ENCODE data around the gene COA5. TPM values are rescaled to one million over a fixed set of nuclear protein-coding genes. Genes with fewer than 3 reads are reported as not detected.

COA5 gene
- total RNA-seq, 1 donor from 2014 or later, result 110 TPM

DNA sequence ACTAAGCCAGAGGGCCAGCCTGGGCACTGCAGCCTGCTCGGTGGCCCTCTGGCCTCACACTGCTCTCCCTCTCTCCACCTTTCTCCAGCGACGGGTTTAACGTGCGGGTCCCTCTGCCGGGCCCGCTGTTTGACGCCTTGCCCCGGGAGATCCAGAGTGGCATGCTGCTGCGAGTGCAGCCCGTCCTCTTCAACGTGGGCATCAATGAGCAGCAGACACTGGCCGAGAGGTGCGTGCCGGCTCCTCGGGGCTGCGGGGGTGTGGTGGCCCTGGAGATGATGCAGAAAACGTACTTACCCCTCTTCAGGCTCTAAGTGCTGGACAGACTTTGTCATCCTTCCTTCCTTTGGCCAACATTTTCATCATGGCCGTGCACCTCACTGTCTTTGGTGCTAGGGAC, 42.4 kb downstream of the COA5 start:
- TF ChIP-seq EZH2 (IDR thresholded peaks at IDR 0.05) (no peak), EZH2phosphoT487 (IDR thresholded peaks at IDR 0.05) (no peak)
- TF ChIP-seq, protein P1, sequence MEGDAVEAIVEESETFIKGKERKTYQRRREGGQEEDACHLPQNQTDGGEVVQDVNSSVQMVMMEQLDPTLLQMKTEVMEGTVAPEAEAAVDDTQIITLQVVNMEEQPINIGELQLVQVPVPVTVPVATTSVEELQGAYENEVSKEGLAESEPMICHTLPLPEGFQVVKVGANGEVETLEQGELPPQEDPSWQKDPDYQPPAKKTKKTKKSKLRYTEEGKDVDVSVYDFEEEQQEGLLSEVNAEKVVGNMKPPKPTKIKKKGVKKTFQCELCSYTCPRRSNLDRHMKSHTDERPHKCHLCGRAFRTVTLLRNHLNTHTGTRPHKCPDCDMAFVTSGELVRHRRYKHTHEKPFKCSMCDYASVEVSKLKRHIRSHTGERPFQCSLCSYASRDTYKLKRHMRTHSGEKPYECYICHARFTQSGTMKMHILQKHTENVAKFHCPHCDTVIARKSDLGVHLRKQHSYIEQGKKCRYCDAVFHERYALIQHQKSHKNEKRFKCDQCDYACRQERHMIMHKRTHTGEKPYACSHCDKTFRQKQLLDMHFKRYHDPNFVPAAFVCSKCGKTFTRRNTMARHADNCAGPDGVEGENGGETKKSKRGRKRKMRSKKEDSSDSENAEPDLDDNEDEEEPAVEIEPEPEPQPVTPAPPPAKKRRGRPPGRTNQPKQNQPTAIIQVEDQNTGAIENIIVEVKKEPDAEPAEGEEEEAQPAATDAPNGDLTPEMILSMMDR (IDR thresholded peaks at IDR 0.05), result no peak
- H3K36me3 ChIP-seq, result no peaks in the 10 kb centered on the region

DNA sequence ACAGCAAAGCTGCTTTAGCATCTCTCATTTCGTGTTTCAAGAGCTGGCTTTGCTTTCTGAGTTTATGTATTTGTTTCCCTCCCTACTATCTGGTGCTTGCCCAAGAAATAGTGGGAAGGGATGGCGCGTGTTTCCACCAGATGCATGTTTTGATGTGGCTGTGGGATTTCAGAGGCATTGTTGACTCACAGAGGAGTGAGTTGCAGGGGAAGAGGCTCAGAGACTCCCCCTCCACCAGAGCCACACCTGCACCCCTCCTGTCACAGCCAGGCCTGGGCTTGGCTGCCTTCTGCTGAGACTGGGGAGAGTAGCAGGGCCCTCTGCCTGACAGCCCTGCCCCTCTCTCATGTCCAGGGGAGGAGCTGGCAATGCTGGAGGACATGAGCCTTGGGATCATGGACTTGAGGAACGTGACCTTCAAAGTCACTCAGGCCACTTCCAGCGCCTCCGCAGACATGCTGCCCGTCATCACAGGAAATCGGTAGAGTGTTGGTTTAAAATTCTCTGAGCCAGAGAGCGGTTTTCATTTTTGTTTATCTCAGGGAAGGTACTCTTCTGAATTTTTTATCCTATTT, 42.9 kb downstream of the COA5 start:
- Mint-ChIP-seq H3K9me3 (no peaks in the 10 kb centered on the region), H3K4me3 (no peak overlapping the region), H3K27me3 (ENCODE audit: insufficient read depth, low read depth) (peaks cover 5% of the 10 kb centered on the region), H3K27ac (no peak overlapping the region), H3K4me1 (no peaks in the 10 kb centered on the region), H3K36me3 (peaks cover 10% of the 10 kb centered on the region)
- no peak overlapping the region for H3K9ac ChIP-seq
- no peaks in the 10 kb centered on the region for H3K27me3 ChIP-seq
- no peak overlapping the region for H3K27ac ChIP-seq
- TF ChIP-seq EZH2 (IDR thresholded peaks at IDR 0.05), result no peak
- TF ChIP-seq, protein P1 (IDR thresholded peaks at IDR 0.05), result no peak
- no peak for TF ChIP-seq EZH2phosphoT487 (IDR thresholded peaks at IDR 0.05)
- no peaks in the 10 kb centered on the region for H3K4me1 ChIP-seq
- no peaks in the 10 kb centered on the region for H3K9me3 ChIP-seq (ENCODE audit: low read depth)
- no peaks in the 10 kb centered on the region for H3K79me2 ChIP-seq (ENCODE audit: low read depth)
- H3K4me3 ChIP-seq, result no peak overlapping the region
- no peak overlapping the region for H2AFZ ChIP-seq (replicated peaks)
- DNase-seq (ENCODE audit: low spot score), result no peak
- H3K36me3 ChIP-seq, result no peaks in the 10 kb centered on the region
- H4K20me1 ChIP-seq (ENCODE audit: low read depth), result no peaks in the 10 kb centered on the region
- no peaks in the 10 kb centered on the region for H3F3A ChIP-seq (ENCODE audit: low read depth)
- no peak overlapping the region for H3K4me2 ChIP-seq

More for the DNA sequence above, 42.4 kb downstream of the COA5 start:
- no peak overlapping the region for H3K9ac ChIP-seq
- no peaks in the 10 kb centered on the region for H4K20me1 ChIP-seq (ENCODE audit: low read depth)
- H3F3A ChIP-seq (ENCODE audit: low read depth), result no peaks in the 10 kb centered on the region
- H3K27me3 ChIP-seq, result no peaks in the 10 kb centered on the region
- no peaks in the 10 kb centered on the region for H3K4me1 ChIP-seq
- Mint-ChIP-seq H3K4me3 (no peak overlapping the region), H3K4me1 (no peaks in the 10 kb centered on the region), H3K36me3 (peaks cover 10% of the 10 kb centered on the region), H3K27ac (no peak overlapping the region), H3K9me3 (no peaks in the 10 kb centered on the region), H3K27me3 (ENCODE audit: insufficient read depth, low read depth) (peaks cover 5% of the 10 kb centered on the region)
- DNase-seq (ENCODE audit: low spot score), result no peak
- no peaks in the 10 kb centered on the region for H3K79me2 ChIP-seq (ENCODE audit: low read depth)
- H3K27ac ChIP-seq, result no peak overlapping the region
- no peak overlapping the region for H3K4me2 ChIP-seq
- H2AFZ ChIP-seq (replicated peaks), result no peak overlapping the region
- H3K4me3 ChIP-seq, result no peak overlapping the region
- H3K9me3 ChIP-seq (ENCODE audit: low read depth), result no peaks in the 10 kb centered on the region

DNA sequence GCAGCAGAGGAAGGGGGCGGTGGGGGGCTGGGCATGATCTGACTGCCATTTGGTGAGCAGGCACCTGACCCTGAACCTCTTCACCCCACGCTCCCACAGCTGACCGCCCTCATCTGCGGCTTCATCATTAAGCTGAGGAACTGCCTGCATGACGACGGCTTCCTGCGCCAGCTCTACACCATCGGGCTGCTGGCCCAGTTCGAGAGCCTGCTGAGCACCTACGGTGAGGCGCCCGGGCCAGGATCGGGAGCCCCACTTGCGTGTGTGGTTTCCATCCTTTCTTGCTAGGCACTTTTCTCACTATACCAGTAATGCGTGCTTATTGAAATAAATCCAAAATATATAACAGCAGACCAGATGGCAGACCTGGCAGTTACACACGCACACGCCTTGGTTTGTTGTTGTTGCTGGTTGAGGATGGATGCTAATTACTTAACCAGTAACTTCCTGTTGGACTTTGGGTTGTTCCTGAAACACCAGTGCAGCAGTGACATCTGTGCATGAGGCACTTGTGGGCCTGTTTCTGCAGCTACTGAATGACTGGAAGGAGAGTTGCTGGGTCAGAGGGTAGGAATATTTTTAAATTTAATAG, 43.7 kb downstream of the COA5 start:
- Mint-ChIP-seq H3K4me3 (no peak overlapping the region), H3K36me3 (peaks cover 10% of the 10 kb centered on the region), H3K27me3 (ENCODE audit: insufficient read depth, low read depth) (peaks cover 4% of the 10 kb centered on the region), H3K4me1 (no peaks in the 10 kb centered on the region), H3K9me3 (no peaks in the 10 kb centered on the region), H3K27ac (no peak overlapping the region)
- Histone ChIP-seq H3K27ac (no peak overlapping the region), H3K27me3 (no peaks in the 10 kb centered on the region), H4K20me1 (ENCODE audit: low read depth) (no peaks in the 10 kb centered on the region), H3K9me3 (ENCODE audit: low read depth) (no peaks in the 10 kb centered on the region), H3K9ac (no peak overlapping the region), H3K79me2 (ENCODE audit: low read depth) (no peaks in the 10 kb centered on the region), H3K4me1 (no peaks in the 10 kb centered on the region), H2AFZ (replicated peaks) (no peak overlapping the region), H3K36me3 (no peaks in the 10 kb centered on the region), H3K4me3 (no peak overlapping the region), H3K4me2 (no peak overlapping the region), H3F3A (ENCODE audit: low read depth) (no peaks in the 10 kb centered on the region)
- no peak for TF ChIP-seq EZH2 (IDR thresholded peaks at IDR 0.05)
- TF ChIP-seq EZH2phosphoT487 (IDR thresholded peaks at IDR 0.05), result no peak
- TF ChIP-seq, protein P1 (IDR thresholded peaks at IDR 0.05), result no peak
- no peak for DNase-seq (ENCODE audit: low spot score)

Data from neural progenitor cell (in vitro differentiated cells).